Activated CD4-positive, alpha-beta T cell treated with anti-CD3 and anti-CD28 coated beads, Interleukin-2, Interleukin-6, amounts not matched to agents 100 ng/mL and 50 ng/mL, durations not matched to agents 16 hours and 8 hours (primary cell): ENCODE measurements around the gene INTS11.

Experiments
- DNase-seq: peaks from one replicate; pipeline ENCODE4 v3.0.0-alpha.2; 2020

Gene INTS11

GRCh38 chr1:1311107-1312104 lies 13.1 kb downstream of the INTS11 start:
- no peak for DNase-seq

- no peak for DNase-seq
Measured at GRCh38 chr1:1310476-1311053, 13.9 kb downstream of the INTS11 start.

GRCh38 chr1:1310109-1310385 lies 14.4 kb downstream of the INTS11 start:
- no peak for DNase-seq

GRCh38 chr1:1309251-1310108 lies 15.0 kb downstream of the INTS11 start:
- DNase-seq = peak; percentile 32

GRCh38 chr1:1308756-1309250 lies 15.7 kb downstream of the INTS11 start:
- no peak for DNase-seq

- peak; percentile 90 for DNase-seq
Measured at GRCh38 chr1:1307923-1308755, 16.3 kb downstream of the INTS11 start, which contains the start of the genes ACAP3 and PUSL1. Gene ACAP3, minus strand, starts transcription at chr1:1307930. Its CDS starts 115 bp downstream, at chr1:1307815. Gene PUSL1, plus strand, starts transcription at chr1:1308597. Its CDS starts 47 bp downstream, at chr1:1308644.

GRCh38 chr1:1307261-1307922 lies 17.1 kb downstream of the INTS11 start:
- DNase-seq = no peak

- DNase-seq = no peak
Measured at GRCh38 chr1:1306661-1307260, 17.7 kb downstream of the INTS11 start.

GRCh38 chr1:1306070-1306660 lies 18.3 kb downstream of the INTS11 start:
- DNase-seq = peak; percentile 36

GRCh38 chr1:1305300-1306069 lies 19.0 kb downstream of the INTS11 start:
- peak; percentile 67 for DNase-seq

GRCh38 chr1:1304331-1305299 lies 19.8 kb downstream of the INTS11 start:
- DNase-seq = no peak

GRCh38 chr1:1303736-1304135 lies 20.7 kb downstream of the INTS11 start:
- DNase-seq = no peak

- no peak for DNase-seq
Measured at GRCh38 chr1:1302951-1303509, 21.4 kb downstream of the INTS11 start.

- DNase-seq = peak; percentile 25
Measured at GRCh38 chr1:1302006-1302430, 22.4 kb downstream of the INTS11 start.

GRCh38 chr1:1300352-1300739 lies 24.1 kb downstream of the INTS11 start:
- no peak for DNase-seq

- DNase-seq = peak; percentile 37
Measured at GRCh38 chr1:1299686-1300351, 24.6 kb downstream of the INTS11 start.

- DNase-seq = no peak
Measured at GRCh38 chr1:1298861-1299685, 25.4 kb downstream of the INTS11 start.
